Epidermal melanocyte (primary cell): Measurements from ENCODE around the gene KRT40.
"Not testable (repeated sequence)": the region's sequence is repeated elsewhere in the genome, so short reads cannot be mapped to it uniquely, and the experiment has no call there.

Source experiments
- DNase-seq: peaks from one replicate; pipeline ENCODE4 v3.0.0; 2011; ENCODE audit warnings: low spot score; ENCODE audit not compliant: insufficient read length

KRT40 gene

DNA sequence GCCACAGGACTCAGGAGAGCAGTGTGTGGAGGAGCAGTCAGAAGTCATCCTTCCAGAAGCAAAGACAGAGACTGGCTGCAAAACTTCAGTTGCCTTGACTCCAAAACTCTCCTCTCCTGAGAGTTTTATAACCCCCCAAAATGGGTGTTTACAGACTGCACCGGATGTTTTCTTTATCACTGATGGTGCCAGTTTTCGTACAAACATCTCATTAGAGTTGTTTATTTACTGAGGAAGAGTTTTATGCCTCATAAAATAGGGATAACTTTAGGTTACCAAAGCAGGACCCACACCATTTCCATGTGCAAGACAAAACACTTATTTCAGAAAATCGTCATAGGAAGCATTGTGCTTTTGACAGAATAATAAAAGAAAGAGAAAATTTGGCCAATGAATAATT, at the start of gene KRT40:
Gene KRT40 (minus strand): TSS at position 101 of the 400 bp plus-strand sequence. CDS start 53 bp downstream, at position 48.
- DNase-seq, result no peak

DNA sequence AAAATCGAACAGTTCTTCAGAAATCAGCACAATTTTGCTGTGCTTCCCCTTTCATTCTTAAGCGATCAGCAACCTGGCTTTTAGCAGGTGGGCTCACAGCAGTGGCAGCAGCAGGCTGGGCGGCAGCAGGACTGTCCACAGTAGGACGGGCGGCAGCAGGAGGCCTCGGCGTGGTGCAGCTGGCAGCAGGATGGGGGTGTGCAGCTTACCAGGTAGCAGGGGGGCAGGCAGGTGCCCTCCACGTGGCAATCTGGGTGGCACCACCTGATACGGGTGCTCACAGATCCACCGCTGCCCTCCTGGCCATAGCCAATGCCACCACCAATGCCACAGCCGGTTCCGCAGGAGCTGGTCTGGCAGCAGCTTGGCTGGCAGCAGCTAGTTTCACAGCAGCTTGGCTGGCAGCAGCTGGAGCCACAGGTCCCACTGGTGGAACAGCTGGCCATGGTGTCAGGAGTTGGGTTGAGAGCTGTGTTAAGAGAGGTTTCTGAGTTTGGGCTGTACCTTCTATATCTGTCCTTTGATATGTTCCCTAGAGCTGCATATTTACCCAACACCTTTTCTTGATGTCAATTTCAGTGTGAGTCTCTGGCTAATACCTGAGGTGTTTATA, 45.6 kb upstream of the KRT40 start, which contains the start of gene KRTAP1-4:
Gene KRTAP1-4 (minus strand): TSS at position 563 of the 613 bp plus-strand sequence. CDS start 117 bp downstream, at position 446.
- no peak for DNase-seq

DNA sequence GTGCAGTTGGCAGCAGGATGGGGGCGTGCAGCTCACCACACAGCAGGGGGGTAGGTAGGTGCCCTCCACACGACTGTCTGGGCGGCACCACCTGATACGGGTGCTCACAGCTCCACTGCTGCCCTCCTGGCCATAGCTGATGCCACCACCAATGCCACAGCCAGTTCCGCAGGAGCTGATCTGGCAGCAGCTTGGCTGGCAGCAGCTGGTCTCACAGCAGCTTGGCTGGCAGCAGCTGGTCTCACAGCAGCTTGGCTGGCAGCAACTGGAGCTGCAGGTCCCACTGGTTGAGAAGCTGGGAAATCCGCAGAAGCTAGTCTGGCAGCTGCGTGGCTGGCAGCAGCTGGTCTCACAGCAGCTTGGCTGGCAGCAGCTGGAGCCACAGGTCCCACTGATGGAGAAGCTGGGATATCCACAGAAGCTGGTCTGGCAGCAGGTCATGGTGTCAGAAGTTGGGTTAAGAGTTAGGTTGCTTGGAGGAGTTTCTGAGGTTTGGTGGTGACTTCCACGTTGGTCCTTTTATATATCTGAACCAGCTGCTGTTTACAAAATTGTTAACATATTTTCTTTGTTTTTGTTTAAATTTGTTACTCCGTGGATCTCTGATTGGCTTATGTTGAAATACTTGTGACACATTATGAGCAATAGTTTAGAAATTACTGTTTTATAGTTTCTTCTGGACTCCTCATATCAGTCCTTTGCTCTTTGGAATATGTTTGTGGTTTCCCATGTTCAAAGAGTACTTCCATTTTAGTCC, 42.8 kb upstream of the KRT40 start, which contains the start of gene KRTAP1-5:
Gene KRTAP1-5 (minus strand): TSS at position 494 of the 757 bp plus-strand sequence. CDS start 53 bp downstream, at position 441.
- DNase-seq, result no peak

DNA sequence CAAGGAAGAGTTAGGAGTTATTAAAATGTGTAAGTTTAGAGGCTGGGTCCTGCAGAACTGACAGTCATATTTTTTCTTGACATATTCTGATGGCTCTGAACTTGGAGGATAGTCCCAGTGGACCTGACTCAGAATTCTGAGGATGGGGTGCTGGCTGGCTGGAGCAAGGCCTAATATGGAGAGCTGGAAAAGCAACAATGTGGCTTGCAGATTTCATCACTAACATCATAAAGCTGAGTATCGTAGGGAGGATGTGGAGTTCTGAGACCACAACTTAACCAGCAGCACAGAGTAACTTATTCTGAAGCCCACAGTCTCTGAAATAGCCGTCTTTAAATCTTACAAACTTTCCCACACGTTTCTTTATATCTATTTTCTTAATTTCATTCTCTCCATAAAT, 40.6 kb upstream of the KRT40 start:
- DNase-seq, result no peak

DNA sequence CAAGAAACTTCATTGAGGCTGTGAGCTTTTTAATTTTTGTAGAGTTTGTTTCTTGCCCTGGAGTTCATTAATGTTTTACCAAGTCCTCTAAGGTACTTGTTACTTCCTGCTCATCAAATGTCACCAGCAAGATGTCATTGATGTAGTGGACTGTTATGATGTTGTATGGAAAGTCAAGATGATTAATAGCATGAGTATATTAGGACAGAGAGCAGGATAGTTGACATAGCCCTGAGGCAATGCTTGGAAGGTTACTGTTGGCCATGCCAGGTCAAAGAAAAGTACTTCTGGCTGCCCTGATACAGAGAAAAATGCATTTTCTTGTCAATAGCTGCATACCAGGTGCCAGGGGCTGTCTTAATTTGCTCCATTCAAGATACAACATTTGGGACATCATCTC, 36.2 kb upstream of the KRT40 start:
- no peak for DNase-seq

DNA sequence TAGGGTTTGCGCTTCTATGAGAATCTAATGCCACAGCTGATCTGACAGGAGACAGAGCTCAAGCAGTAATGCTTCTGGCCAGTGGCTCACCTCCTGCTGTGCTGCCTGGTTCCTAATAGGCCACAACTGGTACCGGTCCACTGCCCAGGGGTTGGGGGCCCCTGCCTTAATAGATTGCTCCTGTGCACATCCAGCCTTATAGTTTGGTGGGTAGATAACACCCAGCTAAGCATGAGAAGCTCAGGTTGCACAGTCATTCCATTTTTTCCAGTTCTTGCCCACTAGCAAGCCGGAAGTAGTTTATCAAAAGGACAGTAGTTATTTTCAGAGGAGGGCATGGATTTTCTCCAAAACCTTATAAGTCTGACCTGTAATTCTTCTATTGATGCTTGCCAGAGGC, 35.3 kb upstream of the KRT40 start:
- no peak for DNase-seq

DNA sequence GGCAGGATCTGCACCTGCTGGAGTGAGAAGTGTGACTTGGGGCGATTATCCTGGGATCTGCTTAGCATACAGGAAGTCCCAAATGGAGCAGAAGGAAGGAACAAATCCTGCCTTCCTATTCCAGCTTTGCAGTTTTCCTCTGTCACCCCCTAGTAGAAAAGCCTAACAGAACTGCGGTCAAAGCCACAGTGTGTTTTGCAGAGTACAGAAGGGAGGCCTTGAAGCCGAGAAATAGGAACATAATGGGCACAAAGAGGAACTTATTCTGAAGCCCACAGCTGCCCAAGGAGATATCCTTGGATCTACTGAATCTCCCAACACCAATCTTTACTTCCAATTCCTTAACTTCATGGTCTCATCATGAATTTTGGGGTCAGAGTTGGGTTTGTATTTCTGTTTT, 34.4 kb upstream of the KRT40 start:
- no peak for DNase-seq

DNA sequence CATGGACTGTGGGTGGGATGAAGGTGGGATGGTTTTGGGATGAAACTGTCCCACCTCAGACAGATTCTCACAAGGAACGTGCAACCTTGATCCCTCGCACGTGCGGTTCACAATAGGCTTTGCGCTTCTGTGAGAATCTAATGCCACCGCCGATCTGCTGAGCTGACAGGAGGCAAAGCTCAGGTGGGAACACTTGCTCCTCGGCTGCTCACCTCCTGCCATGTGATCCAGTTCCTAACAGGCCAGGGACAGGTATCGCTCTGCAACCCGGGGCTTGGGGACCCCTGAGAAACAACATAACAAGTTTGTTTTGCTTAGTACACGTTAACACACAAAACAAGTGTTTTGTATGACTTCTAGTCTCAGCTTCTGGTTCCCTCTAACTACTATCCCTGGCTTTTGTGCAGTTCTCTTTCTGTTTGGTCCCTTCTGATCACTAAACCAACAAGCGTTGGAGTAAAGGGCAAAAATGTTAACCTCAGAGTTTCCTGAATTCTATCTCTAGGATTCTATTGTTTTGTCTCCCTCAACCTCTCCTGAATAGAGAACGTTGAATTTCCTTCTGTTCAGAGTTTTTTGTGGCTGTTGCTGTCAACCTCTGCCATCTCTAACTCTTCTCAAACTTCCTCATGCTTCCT, 32.6 kb upstream of the KRT40 start:
- DNase-seq, result no peak

DNA sequence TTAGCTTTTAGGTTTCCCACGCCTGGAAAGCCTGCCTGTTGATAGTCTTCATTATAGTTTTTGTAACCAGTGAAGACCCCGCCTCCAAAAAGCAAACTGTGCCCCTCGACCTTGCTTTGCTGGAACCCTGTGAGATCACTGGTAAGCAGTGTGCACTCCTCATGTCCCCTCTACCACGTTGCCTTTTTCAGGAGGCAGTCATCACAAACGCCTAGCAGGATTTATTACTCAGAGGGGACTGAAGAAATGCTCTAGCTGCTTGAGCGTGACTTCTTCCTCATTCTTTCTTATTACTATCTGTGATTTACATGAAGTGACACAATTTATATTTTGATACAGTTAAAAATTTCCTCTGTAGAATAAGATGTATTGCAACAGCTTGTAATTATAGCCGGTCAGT, 31.3 kb upstream of the KRT40 start:
- DNase-seq, result no peak

DNA sequence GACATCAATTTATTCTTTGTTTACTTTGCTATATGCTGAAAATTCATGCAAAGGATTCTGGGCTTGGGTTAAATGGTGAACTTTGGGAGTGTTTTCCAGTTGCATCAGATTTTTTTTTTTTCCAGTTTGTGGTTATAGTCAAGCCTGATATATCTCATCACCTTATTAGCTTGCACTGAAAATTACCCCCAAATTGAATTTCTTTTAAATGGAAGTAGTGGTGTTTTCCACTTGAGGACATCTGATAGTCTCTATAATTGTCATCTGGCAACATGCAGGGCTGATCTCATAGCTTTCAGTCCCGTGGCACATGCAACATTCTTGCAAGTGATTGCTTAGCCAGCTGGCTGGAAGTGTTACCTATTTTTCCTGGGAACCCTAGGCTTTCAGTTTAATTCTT, 29.5 kb upstream of the KRT40 start:
- no peak for DNase-seq

DNA sequence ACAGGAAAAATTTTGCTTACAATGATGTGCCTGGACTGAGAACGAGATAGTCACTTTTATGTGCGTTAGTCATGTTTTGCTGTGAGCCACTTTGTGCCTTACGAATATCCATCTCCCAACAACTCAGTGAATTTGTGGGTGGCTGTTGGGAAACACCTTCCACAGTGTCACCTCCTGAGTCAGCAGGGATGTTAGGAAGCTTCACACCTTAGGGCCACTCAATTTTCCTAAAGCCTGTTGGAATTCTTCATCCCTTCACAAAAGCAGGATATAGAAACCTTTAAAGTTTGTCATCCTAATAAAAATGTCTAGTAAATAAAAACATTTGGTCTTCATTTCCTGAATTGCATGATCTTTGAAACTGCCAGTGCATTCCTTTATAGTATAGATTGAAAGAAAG, 29.1 kb upstream of the KRT40 start:
- no peak for DNase-seq

DNA sequence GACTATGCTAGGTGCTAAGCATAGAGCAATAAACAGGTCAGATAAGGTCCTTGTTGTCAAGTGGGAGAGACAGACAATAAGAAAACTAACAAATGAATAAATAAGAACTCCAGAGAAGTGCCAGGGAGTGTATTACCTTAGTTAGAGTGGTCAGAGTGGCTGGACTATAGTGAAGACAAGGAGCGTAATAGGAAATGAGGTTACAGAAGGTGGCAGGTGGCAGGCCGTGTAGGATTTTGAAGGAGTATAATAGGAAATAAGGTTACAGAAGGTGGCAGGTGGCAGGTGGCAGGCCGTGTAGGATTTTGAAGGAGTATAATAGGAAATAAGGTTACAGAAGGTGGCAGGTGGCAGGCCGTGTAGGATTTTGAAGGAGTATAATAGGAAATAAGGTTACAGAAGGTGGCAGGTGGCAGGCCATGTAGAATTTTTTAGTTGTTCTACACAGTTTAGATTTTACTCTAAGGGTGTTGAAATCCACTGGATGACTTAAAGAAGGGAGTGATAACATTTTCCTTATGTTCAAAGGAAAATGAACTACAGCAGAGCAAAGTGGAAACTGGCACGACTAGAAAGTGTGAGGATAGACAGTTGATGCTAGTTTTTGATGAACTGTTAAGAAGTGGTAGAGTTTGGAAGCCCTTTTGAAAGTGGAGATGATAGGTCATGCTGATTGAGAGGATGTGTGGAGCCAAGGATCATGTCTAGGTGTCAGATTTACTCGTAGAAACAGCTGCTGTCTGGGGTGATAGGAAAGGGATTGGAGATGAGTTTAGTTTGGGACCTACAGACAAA, 28.4 kb upstream of the KRT40 start:
- DNase-seq, result no peak

DNA sequence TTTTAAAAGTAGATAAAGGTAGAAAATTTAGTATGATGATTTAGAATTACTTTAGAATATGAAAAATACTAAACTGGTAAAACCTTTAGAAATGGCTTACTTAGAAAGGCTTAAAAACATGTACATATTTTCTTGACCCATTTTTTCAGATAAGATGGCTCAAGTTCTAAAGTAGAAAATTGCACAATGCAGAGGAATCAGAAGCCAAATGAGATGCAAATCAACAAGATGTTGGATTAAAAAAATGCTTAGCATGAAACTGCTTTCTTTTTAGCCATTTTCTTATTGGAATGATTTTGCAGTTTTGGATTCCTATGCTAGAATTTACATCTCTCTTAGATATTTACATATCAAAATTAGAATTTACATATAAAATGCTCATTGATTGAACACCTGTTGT, 26.3 kb upstream of the KRT40 start:
- no peak for DNase-seq

DNA sequence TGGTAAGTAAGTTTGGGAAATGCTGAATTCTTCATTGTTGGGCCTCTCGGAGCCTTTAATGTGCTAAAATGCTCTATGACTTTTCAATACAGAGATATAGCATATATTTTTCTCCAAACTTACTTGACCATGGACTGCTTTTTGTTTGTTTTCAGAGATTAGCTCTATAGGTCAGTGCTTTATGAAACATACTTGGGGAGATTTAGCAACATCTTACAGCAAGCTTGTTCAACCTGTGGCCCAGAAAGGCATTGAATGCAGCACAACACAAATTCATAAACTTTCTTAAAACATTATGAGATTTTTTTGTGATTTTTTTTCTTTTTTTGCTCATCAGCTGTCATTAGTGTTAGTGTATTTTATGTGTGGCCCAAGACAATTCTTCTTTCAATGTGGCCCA, 25.8 kb upstream of the KRT40 start:
- DNase-seq, result no peak

DNA sequence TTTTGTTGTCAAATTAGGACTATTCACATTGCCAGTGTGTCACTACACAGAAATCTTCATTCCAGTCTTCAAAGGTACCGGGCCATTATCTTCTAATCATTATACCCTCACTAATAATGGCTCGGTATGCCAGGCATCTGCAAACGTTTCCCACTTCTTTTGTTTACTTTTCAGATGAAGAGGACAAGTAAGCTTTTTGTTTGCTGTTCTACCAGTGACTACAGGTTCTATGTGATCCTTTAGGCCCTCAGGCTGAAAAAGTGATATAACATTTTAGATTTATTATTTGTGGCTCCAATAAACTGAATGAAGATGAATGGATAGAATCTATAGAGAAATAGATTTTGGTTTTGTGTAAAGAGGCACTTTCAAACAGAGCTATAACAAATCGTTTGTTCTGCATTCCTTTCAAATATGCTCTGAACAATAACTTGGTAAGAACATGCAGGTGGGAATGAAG, 25.2 kb upstream of the KRT40 start:
- no peak for DNase-seq

DNA sequence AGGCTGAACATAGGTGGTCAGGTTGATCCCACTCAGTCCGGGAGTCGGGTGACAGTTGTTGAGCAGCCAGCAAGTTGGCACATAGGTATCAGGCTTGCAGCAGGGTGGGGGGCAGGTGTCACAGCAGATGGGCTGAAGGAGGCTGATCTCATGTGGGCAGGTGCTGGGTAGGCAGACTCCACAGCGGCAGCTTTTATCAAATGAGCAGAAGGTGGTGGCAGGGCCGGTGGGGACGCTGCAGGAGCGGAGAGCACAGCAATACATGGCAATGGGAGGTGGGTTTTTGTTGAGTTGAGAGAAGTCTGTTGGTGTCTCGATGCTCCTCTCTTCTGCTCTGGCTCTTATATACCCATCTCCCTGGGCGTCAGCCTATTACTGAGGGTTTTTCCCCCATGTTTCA, 24.7 kb upstream of the KRT40 start, which contains the start of gene KRTAP3-1:
Gene KRTAP3-1 (minus strand): TSS at position 318 of the 400 bp plus-strand sequence. CDS start 54 bp downstream, at position 264.
- DNase-seq, result no peak

DNA sequence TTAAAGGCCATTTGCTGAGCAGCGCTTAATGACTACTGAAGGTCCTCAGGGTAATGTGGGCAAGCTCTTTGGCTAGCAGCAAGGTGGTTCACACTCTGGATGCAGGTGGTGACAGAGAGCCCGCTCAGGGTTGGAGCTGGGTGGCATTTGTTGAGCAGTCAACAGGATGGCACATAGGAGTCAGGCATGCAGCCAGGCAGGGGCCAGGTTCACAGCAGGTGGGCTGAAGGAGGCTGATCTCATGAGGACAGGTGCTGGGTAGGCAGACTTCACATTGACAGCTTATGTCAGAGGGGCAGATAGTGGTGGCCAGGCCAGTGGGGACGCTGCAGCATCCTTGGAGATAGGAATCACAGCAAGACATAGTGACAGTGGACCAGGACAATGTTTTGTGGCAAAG, 20.3 kb upstream of the KRT40 start:
- DNase-seq, result no peak

DNA sequence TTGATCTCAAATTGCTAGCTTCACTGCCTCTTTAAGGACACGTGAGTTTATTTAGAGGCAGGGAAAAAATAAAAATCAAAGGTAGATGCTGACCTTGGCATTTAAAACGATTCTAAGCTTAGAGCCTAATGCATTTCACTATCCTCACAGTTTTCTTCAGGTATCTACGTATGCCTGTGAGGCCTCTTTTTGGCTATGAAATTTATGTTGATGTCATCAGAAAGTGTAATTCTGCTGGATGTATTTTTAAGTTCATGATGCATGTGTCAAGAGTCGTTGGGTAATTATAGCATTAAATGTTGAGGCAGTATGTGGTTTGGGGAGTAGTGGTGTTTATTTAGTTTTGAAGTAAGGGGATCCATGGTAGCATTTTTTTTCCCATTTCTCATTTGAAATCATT, 19.8 kb upstream of the KRT40 start:
- DNase-seq, result no peak

DNA sequence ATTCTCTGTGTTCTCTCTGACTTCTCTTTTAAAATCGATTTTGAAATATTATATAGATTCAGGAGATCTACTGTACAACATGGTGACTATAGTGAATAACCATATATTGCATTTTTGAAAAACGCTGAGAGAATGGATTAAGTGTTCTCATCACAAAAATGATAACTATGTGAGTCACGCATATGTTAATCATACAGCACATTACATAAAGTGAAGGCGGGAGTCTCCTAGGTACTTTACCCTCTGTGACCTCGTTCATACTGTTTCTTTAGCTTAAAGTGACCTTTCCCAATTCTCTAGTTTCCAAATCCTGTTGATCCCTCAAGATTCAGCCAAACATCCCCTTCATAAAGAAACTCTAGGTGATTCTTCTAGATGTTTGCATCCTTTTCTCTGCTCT, 18.7 kb upstream of the KRT40 start:
- no peak for DNase-seq

DNA sequence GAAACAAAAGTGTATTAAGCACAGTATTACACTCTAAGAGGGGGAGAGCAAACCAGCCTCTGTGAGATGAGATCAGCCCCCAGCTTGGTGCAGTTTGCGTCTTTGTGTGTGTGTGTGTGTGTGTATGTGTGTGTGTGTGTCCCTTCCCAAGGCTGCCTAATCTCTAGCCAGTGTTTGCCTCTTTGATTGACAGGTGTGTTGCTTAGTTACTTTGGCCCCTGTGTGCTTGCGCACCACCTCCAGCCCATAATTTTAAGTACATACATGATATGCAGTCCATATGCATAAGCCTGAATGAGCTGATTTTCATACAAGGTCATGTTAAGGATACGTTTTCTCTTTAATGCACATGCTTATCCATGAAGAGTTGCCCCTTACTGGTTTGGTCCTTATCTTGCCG, 17.7 kb upstream of the KRT40 start:
- no peak for DNase-seq

DNA sequence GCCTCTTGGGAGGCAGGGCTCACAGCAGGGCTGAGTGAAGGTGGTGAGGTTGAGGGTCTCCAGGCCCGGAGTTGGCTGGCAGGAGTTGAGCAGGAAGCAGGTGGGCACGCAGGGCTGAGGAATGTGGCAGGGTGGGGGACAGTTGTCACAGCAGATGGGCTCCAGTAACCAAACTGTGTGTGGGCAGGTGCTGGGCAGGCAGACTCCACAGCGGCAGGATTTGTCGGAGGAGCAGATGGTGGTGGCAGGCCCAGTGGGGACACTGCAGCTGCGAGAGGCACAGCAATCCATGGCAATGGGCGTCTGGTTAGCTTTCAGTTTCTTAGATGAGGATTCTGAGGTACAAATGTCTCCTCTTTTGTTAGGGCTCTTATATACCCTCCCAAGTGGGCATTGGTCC, 15.4 kb upstream of the KRT40 start, which contains the start of gene KRTAP3-2:
Gene KRTAP3-2 (minus strand): TSS at position 344 of the 400 bp plus-strand sequence. CDS start 53 bp downstream, at position 291.
- not testable (repeated sequence) for DNase-seq
